ENCODE results near the gene UGT1A10. TPM values are rescaled to one million over a fixed set of nuclear protein-coding genes. Genes with fewer than 3 reads are reported as not detected.

The UGT1A10 gene
- total and polyA plus RNA-seq, 9 donors: not detected

GRCh38 chr2:233674314-233674713, 38.1 kb downstream of the UGT1A10 start:
- WGBS (ENCODE audit: insufficient coverage): no CpG with 5 or more reads among the region's 1 CpG
- H3K4me1 ChIP-seq (ENCODE audit: control insufficient read depth, insufficient read depth, low read length): no peaks in the 10 kb centered on the region
- H3K36me3 ChIP-seq (ENCODE audit: control insufficient read depth, insufficient read depth, low read length): no peaks in the 10 kb centered on the region
- no peaks in the 10 kb centered on the region for H3K9me3 ChIP-seq (replicated peaks; ENCODE audit: control insufficient read depth, low read depth, low read length)
- DNase-seq: no peak
- H3K27me3 ChIP-seq (ENCODE audit: control insufficient read depth, insufficient read depth, low read length): no peaks in the 10 kb centered on the region
- no peak overlapping the region for H3K4me3 ChIP-seq (ENCODE audit: low read length)
- H3K27ac ChIP-seq (ENCODE audit: low read length): no peak overlapping the region

- Histone ChIP-seq H3K4me3 (ENCODE audit: low read length) (no peak overlapping the region), H3K27ac (ENCODE audit: low read length) (no peak overlapping the region), H3K9me3 (replicated peaks; ENCODE audit: control insufficient read depth, low read depth, low read length) (no peaks in the 10 kb centered on the region), H3K27me3 (ENCODE audit: control insufficient read depth, insufficient read depth, low read length) (no peaks in the 10 kb centered on the region), H3K36me3 (ENCODE audit: control insufficient read depth, insufficient read depth, low read length) (no peaks in the 10 kb centered on the region), H3K4me1 (ENCODE audit: control insufficient read depth, insufficient read depth, low read length) (no peaks in the 10 kb centered on the region)
- 0% methylated on average over 1 of the region's 4 CpGs for WGBS (ENCODE audit: insufficient coverage)
- DNase-seq: no peak
Observed at GRCh38 chr2:233674995-233675394, 38.7 kb downstream of the UGT1A10 start.

GRCh38 chr2:233676046-233676445, 39.8 kb downstream of the UGT1A10 start:
- H3K4me3 ChIP-seq (ENCODE audit: low read length): no peak overlapping the region
- H3K27me3 ChIP-seq (ENCODE audit: control insufficient read depth, insufficient read depth, low read length): no peaks in the 10 kb centered on the region
- H3K9me3 ChIP-seq (replicated peaks; ENCODE audit: control insufficient read depth, low read depth, low read length): no peaks in the 10 kb centered on the region
- WGBS (ENCODE audit: insufficient coverage): no CpG with 5 or more reads among the region's 2 CpGs
- no peaks in the 10 kb centered on the region for H3K36me3 ChIP-seq (ENCODE audit: control insufficient read depth, insufficient read depth, low read length)
- DNase-seq: no peak
- no peak overlapping the region for H3K27ac ChIP-seq (ENCODE audit: low read length)
- no peaks in the 10 kb centered on the region for H3K4me1 ChIP-seq (ENCODE audit: control insufficient read depth, insufficient read depth, low read length)

- WGBS (ENCODE audit: insufficient coverage): 80% methylated on average over 2 of the region's 4 CpGs
- Histone ChIP-seq H3K27me3 (ENCODE audit: control insufficient read depth, insufficient read depth, low read length) (no peaks in the 10 kb centered on the region), H3K4me1 (ENCODE audit: control insufficient read depth, insufficient read depth, low read length) (no peaks in the 10 kb centered on the region), H3K27ac (ENCODE audit: low read length) (no peak overlapping the region), H3K36me3 (ENCODE audit: control insufficient read depth, insufficient read depth, low read length) (no peaks in the 10 kb centered on the region), H3K9me3 (replicated peaks; ENCODE audit: control insufficient read depth, low read depth, low read length) (no peaks in the 10 kb centered on the region), H3K4me3 (ENCODE audit: low read length) (no peak overlapping the region)
- DNase-seq: no peak
Observed at GRCh38 chr2:233679196-233679595, 42.9 kb downstream of the UGT1A10 start.

- DNase-seq: no peak
- no peaks in the 10 kb centered on the region for H3K27me3 ChIP-seq (ENCODE audit: control insufficient read depth, insufficient read depth, low read length)
- H3K36me3 ChIP-seq (ENCODE audit: control insufficient read depth, insufficient read depth, low read length): no peaks in the 10 kb centered on the region
- 86% methylated on average over 3 of the region's 4 CpGs for WGBS (ENCODE audit: insufficient coverage)
- no peak overlapping the region for H3K27ac ChIP-seq (ENCODE audit: low read length)
- no peak overlapping the region for H3K4me3 ChIP-seq (ENCODE audit: low read length)
- no peaks in the 10 kb centered on the region for H3K4me1 ChIP-seq (ENCODE audit: control insufficient read depth, insufficient read depth, low read length)
- H3K9me3 ChIP-seq (replicated peaks; ENCODE audit: control insufficient read depth, low read depth, low read length): no peaks in the 10 kb centered on the region
Observed at GRCh38 chr2:233680361-233681045, 44.3 kb downstream of the UGT1A10 start.

GRCh38 chr2:233681521-233682099, 45.4 kb downstream of the UGT1A10 start, which contains the start of gene UGT1A7:
TSS of gene UGT1A7 (plus strand) at chr2:233681901. CDS start at chr2:233681938, 37 bp downstream.
- no CpG with 5 or more reads among the region's 5 CpGs for WGBS (ENCODE audit: insufficient coverage)
- no peak within 1 kb of the TSS for H3K4me3 ChIP-seq (ENCODE audit: low read length)
- H3K27ac ChIP-seq (ENCODE audit: low read length): no peak within 1 kb of the TSS
- H3K27me3 ChIP-seq (ENCODE audit: control insufficient read depth, insufficient read depth, low read length): peaks cover 2% of the 10 kb centered on the region
- no peaks in the 10 kb centered on the region for H3K9me3 ChIP-seq (replicated peaks; ENCODE audit: control insufficient read depth, low read depth, low read length)
- H3K4me1 ChIP-seq (ENCODE audit: control insufficient read depth, insufficient read depth, low read length): no peaks in the 10 kb centered on the region
- no peaks in the 10 kb centered on the region for H3K36me3 ChIP-seq (ENCODE audit: control insufficient read depth, insufficient read depth, low read length)
- no peak for DNase-seq

GRCh38 chr2:233684640-233685039, 48.4 kb downstream of the UGT1A10 start:
- Histone ChIP-seq H3K4me1 (ENCODE audit: control insufficient read depth, insufficient read depth, low read length) (no peaks in the 10 kb centered on the region), H3K27me3 (ENCODE audit: control insufficient read depth, insufficient read depth, low read length) (peaks cover 2% of the 10 kb centered on the region), H3K36me3 (ENCODE audit: control insufficient read depth, insufficient read depth, low read length) (no peaks in the 10 kb centered on the region), H3K27ac (ENCODE audit: low read length) (no peak overlapping the region), H3K4me3 (ENCODE audit: low read length) (no peak overlapping the region), H3K9me3 (replicated peaks; ENCODE audit: control insufficient read depth, low read depth, low read length) (no peaks in the 10 kb centered on the region)
- no CpG with 5 or more reads among the region's 1 CpG for WGBS (ENCODE audit: insufficient coverage)
- no peak for DNase-seq

- Histone ChIP-seq H3K27ac (ENCODE audit: low read length) (no peak overlapping the region), H3K27me3 (ENCODE audit: control insufficient read depth, insufficient read depth, low read length) (peaks cover 2% of the 10 kb centered on the region), H3K4me1 (ENCODE audit: control insufficient read depth, insufficient read depth, low read length) (no peaks in the 10 kb centered on the region), H3K9me3 (replicated peaks; ENCODE audit: control insufficient read depth, low read depth, low read length) (no peaks in the 10 kb centered on the region), H3K36me3 (ENCODE audit: control insufficient read depth, insufficient read depth, low read length) (no peaks in the 10 kb centered on the region), H3K4me3 (ENCODE audit: low read length) (no peak overlapping the region)
- WGBS (ENCODE audit: insufficient coverage): 86% methylated on average over 2 of the region's 5 CpGs
- no peak for DNase-seq
Observed at GRCh38 chr2:233686928-233687327, 50.7 kb downstream of the UGT1A10 start.

GRCh38 chr2:233688341-233688740, 52.1 kb downstream of the UGT1A10 start:
- Histone ChIP-seq H3K9me3 (replicated peaks; ENCODE audit: control insufficient read depth, low read depth, low read length) (no peaks in the 10 kb centered on the region), H3K27me3 (ENCODE audit: control insufficient read depth, insufficient read depth, low read length) (peaks cover 2% of the 10 kb centered on the region), H3K27ac (ENCODE audit: low read length) (no peak overlapping the region), H3K4me1 (ENCODE audit: control insufficient read depth, insufficient read depth, low read length) (no peaks in the 10 kb centered on the region), H3K36me3 (ENCODE audit: control insufficient read depth, insufficient read depth, low read length) (no peaks in the 10 kb centered on the region), H3K4me3 (ENCODE audit: low read length) (no peak overlapping the region)
- DNase-seq: no peak
- no CpG with 5 or more reads among the region's 5 CpGs for WGBS (ENCODE audit: insufficient coverage)

GRCh38 chr2:233689031-233689430, 52.8 kb downstream of the UGT1A10 start:
- Histone ChIP-seq H3K4me1 (ENCODE audit: control insufficient read depth, insufficient read depth, low read length) (no peaks in the 10 kb centered on the region), H3K27ac (ENCODE audit: low read length) (no peak overlapping the region), H3K36me3 (ENCODE audit: control insufficient read depth, insufficient read depth, low read length) (no peaks in the 10 kb centered on the region), H3K4me3 (ENCODE audit: low read length) (no peak overlapping the region), H3K27me3 (ENCODE audit: control insufficient read depth, insufficient read depth, low read length) (peaks cover 2% of the 10 kb centered on the region), H3K9me3 (replicated peaks; ENCODE audit: control insufficient read depth, low read depth, low read length) (no peaks in the 10 kb centered on the region)
- DNase-seq: no peak

Data from muscle of leg (tissue), 11 donors.